ENCODE measurements around the gene PTPRR. TPM values are rescaled to one million over a fixed set of nuclear protein-coding genes. Genes with fewer than 3 reads are reported as not detected.

PTPRR gene
- total RNA-seq, 1 experiment from 2014 or later = 0.46 TPM

DNA sequence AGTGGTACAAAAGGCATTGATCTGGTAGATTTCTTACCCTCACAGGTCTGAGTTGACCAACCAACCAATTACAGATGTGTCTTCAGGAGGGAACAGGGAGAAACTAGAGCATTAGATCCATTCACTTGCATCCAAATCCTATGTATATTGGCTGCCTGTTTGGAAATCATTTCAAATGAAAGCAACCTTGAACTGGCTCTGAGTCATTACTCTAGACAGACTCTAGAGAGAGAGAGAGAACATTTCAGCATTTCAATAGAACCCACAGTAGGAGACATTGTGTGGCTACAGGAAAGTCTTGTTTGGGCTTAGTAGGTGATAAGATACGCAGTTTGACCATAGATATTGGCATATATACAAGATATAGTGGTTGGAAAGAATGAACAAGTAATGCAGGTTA, 114.5 kb downstream of the PTPRR start:
- no peaks in the 10 kb centered on the region; the same call in none of the 2 replicates for H3K27me3 Mint-ChIP-seq (ENCODE audit: low read depth)
- no peak overlapping the region for H3K27ac Mint-ChIP-seq
- POLR2A ChIA-PET = no interaction called here
- H3K36me3 Mint-ChIP-seq = peaks cover 35% of the 10 kb centered on the region
- no peak overlapping the region for H3K4me3 Mint-ChIP-seq
- peaks cover 55% of the 10 kb centered on the region for H3K4me1 Mint-ChIP-seq
- TF ChIP-seq ATF1 (CRISPR knock-in tag; IDR thresholded peaks at IDR 0.05) = no peak
- TF ChIP-seq FOXK1 (CRISPR knock-in tag; IDR thresholded peaks at IDR 0.05) = no peak
- no peak for TF ChIP-seq IRF2 (CRISPR knock-in tag; IDR thresholded peaks at IDR 0.05; ENCODE audit: borderline replicate concordance, low read depth)
- TF ChIP-seq, protein P1, sequence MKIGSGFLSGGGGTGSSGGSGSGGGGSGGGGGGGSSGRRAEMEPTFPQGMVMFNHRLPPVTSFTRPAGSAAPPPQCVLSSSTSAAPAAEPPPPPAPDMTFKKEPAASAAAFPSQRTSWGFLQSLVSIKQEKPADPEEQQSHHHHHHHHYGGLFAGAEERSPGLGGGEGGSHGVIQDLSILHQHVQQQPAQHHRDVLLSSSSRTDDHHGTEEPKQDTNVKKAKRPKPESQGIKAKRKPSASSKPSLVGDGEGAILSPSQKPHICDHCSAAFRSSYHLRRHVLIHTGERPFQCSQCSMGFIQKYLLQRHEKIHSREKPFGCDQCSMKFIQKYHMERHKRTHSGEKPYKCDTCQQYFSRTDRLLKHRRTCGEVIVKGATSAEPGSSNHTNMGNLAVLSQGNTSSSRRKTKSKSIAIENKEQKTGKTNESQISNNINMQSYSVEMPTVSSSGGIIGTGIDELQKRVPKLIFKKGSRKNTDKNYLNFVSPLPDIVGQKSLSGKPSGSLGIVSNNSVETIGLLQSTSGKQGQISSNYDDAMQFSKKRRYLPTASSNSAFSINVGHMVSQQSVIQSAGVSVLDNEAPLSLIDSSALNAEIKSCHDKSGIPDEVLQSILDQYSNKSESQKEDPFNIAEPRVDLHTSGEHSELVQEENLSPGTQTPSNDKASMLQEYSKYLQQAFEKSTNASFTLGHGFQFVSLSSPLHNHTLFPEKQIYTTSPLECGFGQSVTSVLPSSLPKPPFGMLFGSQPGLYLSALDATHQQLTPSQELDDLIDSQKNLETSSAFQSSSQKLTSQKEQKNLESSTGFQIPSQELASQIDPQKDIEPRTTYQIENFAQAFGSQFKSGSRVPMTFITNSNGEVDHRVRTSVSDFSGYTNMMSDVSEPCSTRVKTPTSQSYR (CRISPR knock-in tag; IDR thresholded peaks at IDR 0.05) = no peak
- TF ChIP-seq, protein P2, sequence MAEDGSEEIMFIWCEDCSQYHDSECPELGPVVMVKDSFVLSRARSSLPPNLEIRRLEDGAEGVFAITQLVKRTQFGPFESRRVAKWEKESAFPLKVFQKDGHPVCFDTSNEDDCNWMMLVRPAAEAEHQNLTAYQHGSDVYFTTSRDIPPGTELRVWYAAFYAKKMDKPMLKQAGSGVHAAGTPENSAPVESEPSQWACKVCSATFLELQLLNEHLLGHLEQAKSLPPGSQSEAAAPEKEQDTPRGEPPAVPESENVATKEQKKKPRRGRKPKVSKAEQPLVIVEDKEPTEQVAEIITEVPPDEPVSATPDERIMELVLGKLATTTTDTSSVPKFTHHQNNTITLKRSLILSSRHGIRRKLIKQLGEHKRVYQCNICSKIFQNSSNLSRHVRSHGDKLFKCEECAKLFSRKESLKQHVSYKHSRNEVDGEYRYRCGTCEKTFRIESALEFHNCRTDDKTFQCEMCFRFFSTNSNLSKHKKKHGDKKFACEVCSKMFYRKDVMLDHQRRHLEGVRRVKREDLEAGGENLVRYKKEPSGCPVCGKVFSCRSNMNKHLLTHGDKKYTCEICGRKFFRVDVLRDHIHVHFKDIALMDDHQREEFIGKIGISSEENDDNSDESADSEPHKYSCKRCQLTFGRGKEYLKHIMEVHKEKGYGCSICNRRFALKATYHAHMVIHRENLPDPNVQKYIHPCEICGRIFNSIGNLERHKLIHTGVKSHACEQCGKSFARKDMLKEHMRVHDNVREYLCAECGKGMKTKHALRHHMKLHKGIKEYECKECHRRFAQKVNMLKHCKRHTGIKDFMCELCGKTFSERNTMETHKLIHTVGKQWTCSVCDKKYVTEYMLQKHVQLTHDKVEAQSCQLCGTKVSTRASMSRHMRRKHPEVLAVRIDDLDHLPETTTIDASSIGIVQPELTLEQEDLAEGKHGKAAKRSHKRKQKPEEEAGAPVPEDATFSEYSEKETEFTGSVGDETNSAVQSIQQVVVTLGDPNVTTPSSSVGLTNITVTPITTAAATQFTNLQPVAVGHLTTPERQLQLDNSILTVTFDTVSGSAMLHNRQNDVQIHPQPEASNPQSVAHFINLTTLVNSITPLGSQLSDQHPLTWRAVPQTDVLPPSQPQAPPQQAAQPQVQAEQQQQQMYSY (CRISPR knock-in tag; IDR thresholded peaks at IDR 0.05) = no peak
- TF ChIP-seq, protein P3, sequence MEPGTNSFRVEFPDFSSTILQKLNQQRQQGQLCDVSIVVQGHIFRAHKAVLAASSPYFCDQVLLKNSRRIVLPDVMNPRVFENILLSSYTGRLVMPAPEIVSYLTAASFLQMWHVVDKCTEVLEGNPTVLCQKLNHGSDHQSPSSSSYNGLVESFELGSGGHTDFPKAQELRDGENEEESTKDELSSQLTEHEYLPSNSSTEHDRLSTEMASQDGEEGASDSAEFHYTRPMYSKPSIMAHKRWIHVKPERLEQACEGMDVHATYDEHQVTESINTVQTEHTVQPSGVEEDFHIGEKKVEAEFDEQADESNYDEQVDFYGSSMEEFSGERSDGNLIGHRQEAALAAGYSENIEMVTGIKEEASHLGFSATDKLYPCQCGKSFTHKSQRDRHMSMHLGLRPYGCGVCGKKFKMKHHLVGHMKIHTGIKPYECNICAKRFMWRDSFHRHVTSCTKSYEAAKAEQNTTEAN (CRISPR knock-in tag; IDR thresholded peaks at IDR 0.05) = no peak
- peaks cover 40% of the 10 kb centered on the region for H3K9me3 Mint-ChIP-seq
- ATAC-seq (0 out of 2 replicates have a peak, but pooled peaks have one; percentile 43), DNase-seq (ENCODE audit: low spot score) (no peak)
- CTCF ChIA-PET = no interaction called here

DNA sequence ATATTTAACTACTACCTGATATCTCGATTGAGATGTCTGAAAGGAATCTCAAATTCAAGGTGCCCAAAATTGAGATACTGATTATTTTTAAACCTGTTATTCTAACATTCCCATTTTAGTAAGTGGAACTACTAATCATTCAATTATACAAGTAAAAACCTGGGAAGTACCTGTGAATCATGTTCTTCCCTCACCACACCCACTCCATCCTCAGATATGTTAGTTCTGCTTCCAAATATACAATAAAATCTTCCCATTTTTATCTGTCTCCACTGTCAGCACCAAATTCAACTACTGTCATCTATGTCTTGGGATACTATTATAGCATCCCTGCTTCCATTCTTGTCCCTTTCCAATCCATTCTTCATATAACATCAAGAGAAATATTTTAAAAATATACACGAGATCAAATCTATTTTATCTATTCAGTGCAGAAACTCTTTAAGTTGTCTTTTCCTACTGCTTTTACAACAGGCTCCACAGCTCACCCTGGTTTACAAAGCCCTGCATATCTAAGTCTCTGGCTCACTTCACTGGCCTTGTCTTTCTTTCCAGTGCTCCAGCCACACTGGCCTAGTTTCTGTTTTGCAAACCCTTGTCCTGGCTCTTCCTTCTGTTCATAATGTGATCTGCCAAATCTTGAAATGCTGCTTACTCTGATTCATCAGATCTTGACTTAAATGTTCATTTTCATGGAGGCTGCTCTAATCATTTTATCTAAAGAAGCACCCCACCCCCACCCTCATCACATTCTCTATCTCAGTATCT, 122.3 kb downstream of the PTPRR start:
- Mint-ChIP-seq H3K27me3 (ENCODE audit: low read depth) (no peaks in the 10 kb centered on the region), H3K4me1 (peaks cover 5% of the 10 kb centered on the region), H3K36me3 (no peaks in the 10 kb centered on the region), H3K9me3 (peaks cover 5% of the 10 kb centered on the region; the same call in 1 of the 2 replicates), H3K4me3 (no peak overlapping the region), H3K27ac (no peak overlapping the region)
- no peak for DNase-seq (ENCODE audit: low spot score)
- ATAC-seq = no peak
- ChIA-PET POLR2A (no interaction called here), CTCF (interaction anchor here (1.2 kb wide), 1 partner anchor 14 kb away, joined by 3 read pairs; no protein-coding TSS in a partner anchor)
- TF ChIP-seq NFYB (CRISPR knock-in tag; conservative IDR thresholded peaks at IDR 0.05; ENCODE audit: low read depth) (no peak), ZNF396 (CRISPR knock-in tag; IDR thresholded peaks at IDR 0.05; ENCODE audit: borderline replicate concordance) (no peak), MXD4 (CRISPR knock-in tag; IDR thresholded peaks at IDR 0.05; ENCODE audit: borderline replicate concordance) (no peak), FOXK1 (CRISPR knock-in tag; IDR thresholded peaks at IDR 0.05) (no peak)
- TF ChIP-seq, protein P4, sequence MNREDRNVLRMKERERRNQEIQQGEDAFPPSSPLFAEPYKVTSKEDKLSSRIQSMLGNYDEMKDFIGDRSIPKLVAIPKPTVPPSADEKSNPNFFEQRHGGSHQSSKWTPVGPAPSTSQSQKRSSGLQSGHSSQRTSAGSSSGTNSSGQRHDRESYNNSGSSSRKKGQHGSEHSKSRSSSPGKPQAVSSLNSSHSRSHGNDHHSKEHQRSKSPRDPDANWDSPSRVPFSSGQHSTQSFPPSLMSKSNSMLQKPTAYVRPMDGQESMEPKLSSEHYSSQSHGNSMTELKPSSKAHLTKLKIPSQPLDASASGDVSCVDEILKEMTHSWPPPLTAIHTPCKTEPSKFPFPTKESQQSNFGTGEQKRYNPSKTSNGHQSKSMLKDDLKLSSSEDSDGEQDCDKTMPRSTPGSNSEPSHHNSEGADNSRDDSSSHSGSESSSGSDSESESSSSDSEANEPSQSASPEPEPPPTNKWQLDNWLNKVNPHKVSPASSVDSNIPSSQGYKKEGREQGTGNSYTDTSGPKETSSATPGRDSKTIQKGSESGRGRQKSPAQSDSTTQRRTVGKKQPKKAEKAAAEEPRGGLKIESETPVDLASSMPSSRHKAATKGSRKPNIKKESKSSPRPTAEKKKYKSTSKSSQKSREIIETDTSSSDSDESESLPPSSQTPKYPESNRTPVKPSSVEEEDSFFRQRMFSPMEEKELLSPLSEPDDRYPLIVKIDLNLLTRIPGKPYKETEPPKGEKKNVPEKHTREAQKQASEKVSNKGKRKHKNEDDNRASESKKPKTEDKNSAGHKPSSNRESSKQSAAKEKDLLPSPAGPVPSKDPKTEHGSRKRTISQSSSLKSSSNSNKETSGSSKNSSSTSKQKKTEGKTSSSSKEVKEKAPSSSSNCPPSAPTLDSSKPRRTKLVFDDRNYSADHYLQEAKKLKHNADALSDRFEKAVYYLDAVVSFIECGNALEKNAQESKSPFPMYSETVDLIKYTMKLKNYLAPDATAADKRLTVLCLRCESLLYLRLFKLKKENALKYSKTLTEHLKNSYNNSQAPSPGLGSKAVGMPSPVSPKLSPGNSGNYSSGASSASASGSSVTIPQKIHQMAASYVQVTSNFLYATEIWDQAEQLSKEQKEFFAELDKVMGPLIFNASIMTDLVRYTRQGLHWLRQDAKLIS (CRISPR knock-in tag; IDR thresholded peaks at IDR 0.05; ENCODE audit: borderline replicate concordance) = no peak
- TF ChIP-seq, protein P5, sequence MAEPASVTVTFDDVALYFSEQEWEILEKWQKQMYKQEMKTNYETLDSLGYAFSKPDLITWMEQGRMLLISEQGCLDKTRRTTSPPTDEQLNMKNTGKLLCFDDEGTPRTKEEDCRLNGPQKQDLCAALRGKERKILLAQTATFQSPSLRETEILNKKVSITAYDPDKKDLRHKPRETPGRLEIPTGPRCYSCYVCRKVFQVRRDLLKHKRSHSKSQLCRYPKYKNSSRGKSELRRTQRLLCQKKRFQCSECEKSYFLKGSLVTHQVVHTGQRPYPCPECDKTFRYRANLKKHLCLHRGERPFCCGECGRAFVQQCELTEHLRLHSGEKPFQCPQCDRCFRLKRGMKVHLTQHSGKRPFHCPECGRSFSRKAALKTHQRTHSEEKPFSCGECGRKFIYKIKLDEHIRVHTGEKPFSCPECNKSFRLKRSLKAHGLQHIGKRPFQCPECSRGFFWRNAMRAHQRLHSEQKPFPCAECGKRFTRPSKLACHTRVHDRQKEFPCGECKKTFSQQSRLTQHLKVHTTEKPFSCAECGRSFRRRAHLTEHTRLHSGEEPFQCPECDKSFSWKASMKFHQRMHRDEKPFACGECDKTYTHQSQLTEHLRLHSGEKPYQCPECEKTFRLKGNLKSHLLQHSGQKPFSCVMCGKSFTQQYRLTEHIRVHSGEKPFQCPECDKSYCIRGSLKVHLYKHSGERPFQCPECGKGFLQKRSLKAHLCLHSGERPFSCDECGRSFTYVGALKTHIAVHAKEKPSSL (CRISPR knock-in tag; conservative IDR thresholded peaks at IDR 0.05) = no peak
- TF ChIP-seq, protein P6, sequence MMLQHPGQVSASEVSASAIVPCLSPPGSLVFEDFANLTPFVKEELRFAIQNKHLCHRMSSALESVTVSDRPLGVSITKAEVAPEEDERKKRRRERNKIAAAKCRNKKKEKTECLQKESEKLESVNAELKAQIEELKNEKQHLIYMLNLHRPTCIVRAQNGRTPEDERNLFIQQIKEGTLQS (CRISPR knock-in tag; conservative IDR thresholded peaks at IDR 0.05) = no peak
- TF ChIP-seq, protein P1 (CRISPR knock-in tag; IDR thresholded peaks at IDR 0.05) = no peak
- TF ChIP-seq, protein P7, sequence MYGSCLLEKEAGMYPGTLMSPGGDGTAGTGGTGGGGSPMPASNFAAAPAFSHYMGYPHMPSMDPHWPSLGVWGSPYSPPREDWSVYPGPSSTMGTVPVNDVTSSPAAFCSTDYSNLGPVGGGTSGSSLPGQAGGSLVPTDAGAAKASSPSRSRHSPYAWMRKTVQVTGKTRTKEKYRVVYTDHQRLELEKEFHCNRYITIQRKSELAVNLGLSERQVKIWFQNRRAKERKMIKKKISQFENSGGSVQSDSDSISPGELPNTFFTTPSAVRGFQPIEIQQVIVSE (CRISPR knock-in tag; IDR thresholded peaks at IDR 0.05; ENCODE audit: borderline replicate concordance) = no peak

Data from WTC11 (cell line).